Measurements from ENCODE around the gene FRMPD1.

GRCh38 chr9:37700131-37700530, 49.4 kb downstream of the FRMPD1 start:
- TF ChIP-seq CTCF (IDR thresholded peaks at IDR 0.05 in 4 of 5, conservative IDR thresholded peaks at IDR 0.05 in 1 of 5) (no peak), POLR2A (IDR thresholded peaks at IDR 0.05) (no peak)

Data from gastrocnemius medialis (tissue), 4 donors.